SK-N-SH (cell line): ENCODE data around the gene TRIM15. TPM values are rescaled to one million over a fixed set of nuclear protein-coding genes. Genes with fewer than 3 reads are reported as not detected.

Source experiments
- CTCF ChIA-PET: fragments of 300-600, 350-600 bp; formaldehyde crosslinking; extraction: SDS; loops from one replicate; lab custom pipeline; 2021; lab: Yijun Ruan, JAX
- POLR2A ChIA-PET: fragments of 350-600 bp; sonication (Branson Sonifier 250); formaldehyde crosslinking; extraction: SDS; loops from one replicate; lab custom pipeline; 2020; ENCODE audit warnings: antibody characterized with exemption, inconsistent platforms; lab: Yijun Ruan, JAX
- DNase-seq: peaks from one replicate; pipeline ENCODE4 v3.0.0; 2012
- H2AFZ ChIP-seq: fragments of 200-600 bp; sonication (generic); 2 replicates; pipeline ENCODE4 v1.8.1; 2016; ENCODE audit warnings: antibody characterized with exemption, mild to moderate bottlenecking, low read depth
- H3F3A ChIP-seq: fragments of 200-600 bp; sonication (generic); replicated peaks from 2 replicates; pipeline ENCODE3; 2016; ENCODE audit warnings: antibody characterized with exemption, mild to moderate bottlenecking; ENCODE audit not compliant: insufficient read depth
- H3K27ac ChIP-seq, 2 experiments: fragments of 200-500 bp in 1 of 2; fragments of 200-600 bp in 1 of 2; sonication (Bioruptor generic) in 1 of 2; sonication (generic), shearing (Covaris generic) in 1 of 2; 2 replicates each; pipeline versions ENCODE4 v1.5.1 to v1.6.1; 2014 to 2016; ENCODE audit warnings: low read depth in 2 of 2, inconsistent platforms in 1 of 2, low read length in 1 of 2, mild to moderate bottlenecking in 1 of 2, mixed read lengths in 1 of 2
- H3K27me3 ChIP-seq: fragments of 200-600 bp; sonication (generic), shearing (Covaris generic); 2 replicates; pipeline ENCODE4 v1.6.1; 2016; ENCODE audit warnings: mixed run types; ENCODE audit not compliant: insufficient read depth
- H3K36me3 ChIP-seq, 2 experiments: fragments of 200-500 bp in 1 of 2; fragments of 200-600 bp in 1 of 2; sonication (Bioruptor generic) in 1 of 2; sonication (generic) in 1 of 2; replicated peaks in 1 of 2; 2 replicates each; pipeline versions ENCODE3 to v1.5.1; 2014 to 2016; ENCODE audit warnings: low read length in 1 of 2, mild to moderate bottlenecking in 1 of 2; ENCODE audit not compliant: insufficient read depth in 2 of 2, control insufficient read depth in 1 of 2
- H3K4me1 ChIP-seq, 2 experiments: fragments of 200-500 bp in 1 of 2; fragments of 200-600 bp in 1 of 2; sonication (Bioruptor generic) in 1 of 2; sonication (generic), shearing (Covaris generic) in 1 of 2; 2 replicates each; pipeline versions ENCODE4 v1.5.1 to v1.6.1; 2014 to 2016; ENCODE audit warnings: low read depth in 1 of 2, low read length in 1 of 2, mixed run types in 1 of 2; ENCODE audit not compliant: insufficient read depth in 2 of 2, control insufficient read depth in 1 of 2
- H3K4me2 ChIP-seq: fragments of 200-600 bp; sonication (generic), shearing (Covaris generic); 2 replicates; pipeline ENCODE4 v1.6.1; 2017; ENCODE audit warnings: mixed run types
- H3K4me3 ChIP-seq, 2 experiments: fragments of 200-500 bp in 1 of 2; fragments of 200-600 bp in 1 of 2; sonication (Bioruptor generic) in 1 of 2; sonication (generic), shearing (Covaris generic) in 1 of 2; 2 replicates each; pipeline versions ENCODE4 v1.5.1 to v1.8.1; 2014 to 2016; ENCODE audit warnings: low read depth in 2 of 2, inconsistent platforms in 1 of 2, low read length in 1 of 2, mild to moderate bottlenecking in 1 of 2, mixed read lengths in 1 of 2, moderate library complexity in 1 of 2
- H3K79me2 ChIP-seq: fragments of 200-600 bp; sonication (generic); 2 replicates; pipeline ENCODE4 v1.8.1; 2017; ENCODE audit warnings: mild to moderate bottlenecking; ENCODE audit not compliant: insufficient read depth
- H3K9ac ChIP-seq: fragments of 200-600 bp; sonication (generic); 2 replicates; pipeline ENCODE4 v1.6.1; 2017; ENCODE audit warnings: mixed run types
- H3K9me2 ChIP-seq: fragments of 200-600 bp; sonication (generic); 2 replicates; pipeline ENCODE4 v1.6.1; 2017; ENCODE audit warnings: mixed run types
- H3K9me3 ChIP-seq: fragments of 200-600 bp; sonication (generic); 2 replicates; pipeline ENCODE4 v1.6.1; 2017; ENCODE audit warnings: mixed run types, mild to moderate bottlenecking, moderate library complexity
- H4K20me1 ChIP-seq: fragments of 200-600 bp; sonication (generic); 2 replicates; pipeline ENCODE4 v1.6.1; 2017; ENCODE audit warnings: mild to moderate bottlenecking, mixed run types; ENCODE audit not compliant: insufficient read depth
- FOXJ3 ChIP-seq: sonication (generic); formaldehyde crosslinking; IDR thresholded peaks from 2 replicates; pipeline ENCODE4 v1.5.1; 2020; ENCODE audit warnings: mild to moderate bottlenecking, missing genetic modification reagents
- FOXM1 ChIP-seq: IDR thresholded peaks from 2 replicates; pipeline ENCODE4 v1.4.0; 2012; ENCODE audit warnings: low read depth, mild to moderate bottlenecking
- GABPA ChIP-seq: IDR thresholded peaks from 2 replicates; pipeline ENCODE4 v1.4.0; 2012; ENCODE audit warnings: low read depth, mild to moderate bottlenecking
- JUND ChIP-seq: IDR thresholded peaks from 2 replicates; pipeline ENCODE4 v1.4.0; 2012
- NFIC ChIP-seq: IDR thresholded peaks from 2 replicates; pipeline ENCODE4 v1.4.0; 2012; ENCODE audit warnings: borderline replicate concordance
- RAD21 ChIP-seq: IDR thresholded peaks from 2 replicates; pipeline ENCODE4 v1.6.1; 2012; ENCODE audit warnings: mild to moderate bottlenecking, low read length
- SMC3 ChIP-seq: IDR thresholded peaks from 2 replicates; pipeline ENCODE4 v1.6.1; 2012; ENCODE audit warnings: low read depth, low read length, improper control_type of control experiment
- TAF1 ChIP-seq: IDR thresholded peaks from 2 replicates; pipeline ENCODE4 v1.6.1; 2012; ENCODE audit warnings: low read depth, mild to moderate bottlenecking, low read length, moderate library complexity, borderline replicate concordance
- TCF12 ChIP-seq: IDR thresholded peaks from 2 replicates; pipeline ENCODE4 v1.4.0; 2012
- USF1 ChIP-seq: IDR thresholded peaks from 2 replicates; pipeline ENCODE4 v1.4.0; 2012; ENCODE audit warnings: low read depth, borderline replicate concordance
- YY1 ChIP-seq: IDR thresholded peaks from 2 replicates; pipeline ENCODE4 v1.4.0; 2012; ENCODE audit warnings: low read depth, mild to moderate bottlenecking
- WGBS: methylation state at CpG from one replicate; pipeline ENCODE4 v1.1.6; 2017; ENCODE audit warnings: low lambda C conversion rate; 5-methylcytosine and 5-hydroxymethylcytosine counted together
- polyA plus RNA-seq, 3 experiments: library from polyadenylated mRNA; depleted of rRNA; stranded (reverse); fragments of >200 nt; gene quantifications; 2 replicates each; pipeline ENCODE4 v1.2.3, GENCODE V29; 2012
- TF ChIP-seq, protein P1 (sequence below): IDR thresholded peaks from 2 replicates; pipeline ENCODE4; 2012
- TF ChIP-seq, protein P2 (sequence below): fragments of 200-600 bp; sonication (generic); IDR thresholded peaks from 2 replicates; pipeline ENCODE4 v1.6.1; 2017; ENCODE audit warnings: antibody characterized with exemption, mild to moderate bottlenecking, moderate library complexity

TRIM15 gene
- polyA plus RNA-seq, 1 of the 3 experiments (the other 2 are of a cell fraction) = not detected

GRCh38 chr6:30155520-30156261, 7.7 kb upstream of the TRIM15 start:
- no peaks in the 10 kb centered on the region for H3K79me2 ChIP-seq
- no peak for DNase-seq
- no peak overlapping the region for H2AFZ ChIP-seq
- H3K9me3 ChIP-seq = no peaks in the 10 kb centered on the region
- H3F3A ChIP-seq = no peaks in the 10 kb centered on the region
- WGBS = 46% methylated on average over 2 of the region's 2 CpGs
- no peaks in the 10 kb centered on the region for H3K36me3 ChIP-seq
- TF ChIP-seq TAF1 (no peak), JUND (no peak), FOXM1 (no peak), TCF12 (no peak), RAD21 (no peak), NFIC (no peak), FOXJ3 (no peak), YY1 (no peak), USF1 (no peak), SMC3 (no peak)
- TF ChIP-seq, protein P1, sequence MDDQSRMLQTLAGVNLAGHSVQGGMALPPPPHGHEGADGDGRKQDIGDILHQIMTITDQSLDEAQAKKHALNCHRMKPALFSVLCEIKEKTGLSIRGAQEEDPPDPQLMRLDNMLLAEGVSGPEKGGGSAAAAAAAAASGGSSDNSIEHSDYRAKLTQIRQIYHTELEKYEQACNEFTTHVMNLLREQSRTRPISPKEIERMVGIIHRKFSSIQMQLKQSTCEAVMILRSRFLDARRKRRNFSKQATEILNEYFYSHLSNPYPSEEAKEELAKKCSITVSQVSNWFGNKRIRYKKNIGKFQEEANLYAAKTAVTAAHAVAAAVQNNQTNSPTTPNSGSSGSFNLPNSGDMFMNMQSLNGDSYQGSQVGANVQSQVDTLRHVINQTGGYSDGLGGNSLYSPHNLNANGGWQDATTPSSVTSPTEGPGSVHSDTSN = no peak
- TF ChIP-seq, protein P2, sequence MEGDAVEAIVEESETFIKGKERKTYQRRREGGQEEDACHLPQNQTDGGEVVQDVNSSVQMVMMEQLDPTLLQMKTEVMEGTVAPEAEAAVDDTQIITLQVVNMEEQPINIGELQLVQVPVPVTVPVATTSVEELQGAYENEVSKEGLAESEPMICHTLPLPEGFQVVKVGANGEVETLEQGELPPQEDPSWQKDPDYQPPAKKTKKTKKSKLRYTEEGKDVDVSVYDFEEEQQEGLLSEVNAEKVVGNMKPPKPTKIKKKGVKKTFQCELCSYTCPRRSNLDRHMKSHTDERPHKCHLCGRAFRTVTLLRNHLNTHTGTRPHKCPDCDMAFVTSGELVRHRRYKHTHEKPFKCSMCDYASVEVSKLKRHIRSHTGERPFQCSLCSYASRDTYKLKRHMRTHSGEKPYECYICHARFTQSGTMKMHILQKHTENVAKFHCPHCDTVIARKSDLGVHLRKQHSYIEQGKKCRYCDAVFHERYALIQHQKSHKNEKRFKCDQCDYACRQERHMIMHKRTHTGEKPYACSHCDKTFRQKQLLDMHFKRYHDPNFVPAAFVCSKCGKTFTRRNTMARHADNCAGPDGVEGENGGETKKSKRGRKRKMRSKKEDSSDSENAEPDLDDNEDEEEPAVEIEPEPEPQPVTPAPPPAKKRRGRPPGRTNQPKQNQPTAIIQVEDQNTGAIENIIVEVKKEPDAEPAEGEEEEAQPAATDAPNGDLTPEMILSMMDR = no peak
- H3K27ac ChIP-seq = no peak overlapping the region
- ChIA-PET POLR2A (no interaction called here), CTCF (interaction anchor here (2.7 to 6.4 kb wide), 2 partner anchors 24 to 52 kb away, joined by 12 to 38 read pairs; no protein-coding TSS in a partner anchor)
- H3K4me1 ChIP-seq = no peaks in the 10 kb centered on the region; a peak in 1 of 4 replicates
- H3K9ac ChIP-seq = no peak overlapping the region
- H3K4me3 ChIP-seq = no peak overlapping the region
- no peaks in the 10 kb centered on the region for H4K20me1 ChIP-seq
- no peak overlapping the region for H3K4me2 ChIP-seq
- H3K9me2 ChIP-seq = no peaks in the 10 kb centered on the region
- H3K27me3 ChIP-seq = peaks cover 34% of the 10 kb centered on the region; the same call in 1 of the 2 replicates

- TF ChIP-seq GABPA (0 out of 2 replicates have a peak, but pooled peaks have one; percentile 18), YY1 (no peak)
- Histone ChIP-seq H3K9me2 (no peaks in the 10 kb centered on the region), H3K36me3 (no peaks in the 10 kb centered on the region), H3K27ac (no peak overlapping the region), H3F3A (no peaks in the 10 kb centered on the region), H3K9ac (no peak overlapping the region), H3K4me1 (no peaks in the 10 kb centered on the region; a peak in 1 of 4 replicates), H2AFZ (peak overlapping the region; percentile 44; the same call in 1 of the 2 replicates), H3K4me3 (no peak overlapping the region), H4K20me1 (no peaks in the 10 kb centered on the region), H3K4me2 (no peak overlapping the region), H3K79me2 (no peaks in the 10 kb centered on the region), H3K27me3 (peaks cover 34% of the 10 kb centered on the region; the same call in 1 of the 2 replicates), H3K9me3 (no peaks in the 10 kb centered on the region)
- POLR2A ChIA-PET = no interaction called here
- WGBS = 6% methylated on average over 4 of the region's 4 CpGs
- DNase-seq = no peak
- CTCF ChIA-PET = interaction anchor here (6.4 kb wide), 1 partner anchor 25 kb away, joined by 38 read pairs; no protein-coding TSS in a partner anchor
These were observed 7.1 kb upstream of the TRIM15 start for GRCh38 chr6:30156262-30156599.
